A673 (cell line): ENCODE measurements around the gene GCSH. TPM values are rescaled to one million over a fixed set of nuclear protein-coding genes. Genes with fewer than 3 reads are reported as not detected.

Source experiments
- BruUV-seq: library from RNA; stranded (reverse); fragments of 400-500 nt; replicated peaks from 2 replicates; lab custom pipeline; 2021; lab: Mats Ljungman, UMichigan
- CTCF ChIA-PET: fragments of 300-600 bp; sonication (Branson Sonifier 250); formaldehyde crosslinking; loops from one replicate; lab custom pipeline; 2022; ENCODE audit warnings: antibody characterized with exemption; lab: Charles Lee
- POLR2A ChIA-PET: fragments of 300-600 bp; sonication (Branson Sonifier 250); formaldehyde crosslinking; loops from one replicate; lab custom pipeline; 2022; ENCODE audit warnings: antibody characterized with exemption; ENCODE audit not compliant: low non-redundant PET; lab: Charles Lee
- DNase-seq: peaks from one replicate; pipeline ENCODE4 v3.0.0-alpha.2; 2015; ENCODE audit warnings: low spot score
- H3K27ac ChIP-seq: fragments of 200-600 bp; sonication (generic); 2 replicates; pipeline ENCODE4 v1.5.1; 2016; ENCODE audit warnings: mixed run types, low read depth, mild to moderate bottlenecking, mixed read lengths, antibody characterized with exemption, low read length; ENCODE audit not compliant: poor library complexity, severe bottlenecking
- H3K27me3 ChIP-seq: fragments of 200-600 bp; sonication (generic); replicated peaks from 2 replicates; pipeline ENCODE4 v1.6.1; 2017; ENCODE audit warnings: mixed run types, low read depth, mild to moderate bottlenecking, mixed read lengths, antibody characterized with exemption, low read length; ENCODE audit not compliant: insufficient read depth, poor library complexity
- H3K36me3 ChIP-seq: fragments of 200-600 bp; sonication (generic); 2 replicates; pipeline ENCODE4 v1.6.1; 2016; ENCODE audit warnings: mixed run types, mild to moderate bottlenecking, mixed read lengths, antibody characterized with exemption, low read length; ENCODE audit not compliant: insufficient read depth, poor library complexity, severe bottlenecking
- H3K4me1 ChIP-seq: fragments of 200-600 bp; sonication (generic); 2 replicates; pipeline ENCODE4 v1.6.1; 2017; ENCODE audit warnings: mixed run types, mild to moderate bottlenecking, mixed read lengths, antibody characterized with exemption, low read length; ENCODE audit not compliant: insufficient read depth, poor library complexity, severe bottlenecking
- H3K4me3 ChIP-seq: fragments of 200-600 bp; sonication (generic); 2 replicates; pipeline ENCODE4 v1.5.1; 2016; ENCODE audit warnings: low read depth, mixed run types, mild to moderate bottlenecking, mixed read lengths, low read length; ENCODE audit not compliant: poor library complexity, severe bottlenecking
- H3K9me3 ChIP-seq: fragments of 200-600 bp; sonication (generic); 2 replicates; pipeline ENCODE4 v1.6.1; 2016; ENCODE audit warnings: mixed run types, low read depth, mild to moderate bottlenecking, mixed read lengths, antibody characterized with exemption, low read length; ENCODE audit not compliant: poor library complexity, severe bottlenecking
- CTCF ChIP-seq: fragments of 300-800, 200-600 bp; sonication (generic); conservative IDR thresholded peaks from 2 replicates; pipeline ENCODE4 v1.5.1; 2017; ENCODE audit warnings: low read depth, mild to moderate bottlenecking, antibody characterized with exemption, low read length, moderate library complexity, mixed read lengths
- EZH2 ChIP-seq: fragments of 200-600 bp; sonication (generic); IDR thresholded peaks from 2 replicates; pipeline ENCODE4 v1.6.1; 2017; ENCODE audit warnings: borderline replicate concordance, low read depth, mild to moderate bottlenecking, mixed read lengths, antibody characterized with exemption, low read length; ENCODE audit not compliant: poor library complexity, severe bottlenecking
- intact Hi-C: fragments of 100-400 bp; cut with micrococcal nuclease; formaldehyde crosslinking; loops from one replicate; pipeline ENCODE4 v1.10.0; 2022; ENCODE audit not compliant: unreplicated experiment
- total RNA-seq: library from RNA; stranded (reverse); gene quantifications from 2 replicates; pipeline ENCODE4 v1.2.3, GENCODE V29; 2021

The GCSH gene
- total RNA-seq, 1 experiment from 2014 or later: 65.8 TPM

GRCh38 chr16:81096715-81097208 is 567 bp upstream of the GCSH start:
- Histone ChIP-seq H3K36me3 (no peaks in the 10 kb centered on the region), H3K27ac (no peak overlapping the region), H3K27me3 (no peaks in the 10 kb centered on the region), H3K4me1 (no peaks in the 10 kb centered on the region), H3K4me3 (peak overlapping the region; percentile 89), H3K9me3 (no peaks in the 10 kb centered on the region)
- TF ChIP-seq EZH2: no peak
- TF ChIP-seq CTCF: no peak
- ChIA-PET POLR2A (no interaction called here), CTCF (no interaction called here)
- BruUV-seq: no TSS peak
- no peak for DNase-seq
- intact Hi-C loops: no loop called here

DNA sequence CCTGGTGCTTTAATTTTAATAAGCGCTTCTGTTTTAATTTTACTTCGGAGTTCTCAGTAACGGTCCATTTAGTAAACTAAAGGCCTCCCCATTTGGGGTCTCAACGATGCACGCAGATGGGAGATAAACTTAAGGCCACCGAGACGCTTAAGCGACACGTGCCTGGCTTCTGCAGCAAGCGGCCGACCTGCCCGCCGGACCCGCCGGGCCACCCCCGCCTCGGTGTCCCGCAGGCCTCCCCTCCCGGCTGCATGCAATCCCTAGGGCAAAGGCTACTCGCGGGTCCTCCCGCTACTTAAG is 592 bp downstream of the GCSH start:
- intact Hi-C loops: no loop called here

GRCh38 chr16:81094771-81095251 is 1.4 kb downstream of the GCSH start:
- no peaks in the 10 kb centered on the region for H3K9me3 ChIP-seq
- ChIA-PET POLR2A (no interaction called here), CTCF (no interaction called here)
- no peaks in the 10 kb centered on the region for H3K4me1 ChIP-seq
- no TSS peak for BruUV-seq
- intact Hi-C loops: no loop called here
- H3K27ac ChIP-seq: no peak overlapping the region
- no peak for DNase-seq
- peaks cover under 1% of the 10 kb centered on the region for H3K36me3 ChIP-seq
- H3K27me3 ChIP-seq: no peaks in the 10 kb centered on the region
- H3K4me3 ChIP-seq: peak overlapping the region; percentile 89
- TF ChIP-seq EZH2: no peak
- TF ChIP-seq CTCF: no peak

More for the DNA sequence above, 592 bp downstream of the GCSH start:
- Histone ChIP-seq H3K36me3 (no peaks in the 10 kb centered on the region), H3K4me1 (no peaks in the 10 kb centered on the region), H3K27me3 (no peaks in the 10 kb centered on the region), H3K27ac (peak overlapping the region; percentile 67), H3K9me3 (no peaks in the 10 kb centered on the region), H3K4me3 (peak overlapping the region; percentile 89)
- TF ChIP-seq EZH2 (no peak), CTCF (no peak)
- no peak for DNase-seq
- POLR2A ChIA-PET: no interaction called here
- CTCF ChIA-PET: no interaction called here
- BruUV-seq: no TSS peak
